Fibroblast of pulmonary artery (primary cell): ENCODE data around the gene ZNF597.

Experiments
- DNase-seq: peaks from one replicate; pipeline ENCODE4 v3.0.0-alpha.2; 2010; ENCODE audit warnings: low read depth
- H3K4me3 ChIP-seq: replicated peaks from 2 replicates; pipeline ENCODE4 v1.5.1; 2011; ENCODE audit warnings: low read depth, mild to moderate bottlenecking, control low read depth, low read length, moderate library complexity
- TF ChIP-seq, protein P1 (sequence below): IDR thresholded peaks from 2 replicates; pipeline ENCODE4 v1.5.1; 2011; ENCODE audit warnings: mild to moderate bottlenecking, control low read depth, low read length, inconsistent platforms; ENCODE audit errors: missing control alignments

The ZNF597 gene, protein sequence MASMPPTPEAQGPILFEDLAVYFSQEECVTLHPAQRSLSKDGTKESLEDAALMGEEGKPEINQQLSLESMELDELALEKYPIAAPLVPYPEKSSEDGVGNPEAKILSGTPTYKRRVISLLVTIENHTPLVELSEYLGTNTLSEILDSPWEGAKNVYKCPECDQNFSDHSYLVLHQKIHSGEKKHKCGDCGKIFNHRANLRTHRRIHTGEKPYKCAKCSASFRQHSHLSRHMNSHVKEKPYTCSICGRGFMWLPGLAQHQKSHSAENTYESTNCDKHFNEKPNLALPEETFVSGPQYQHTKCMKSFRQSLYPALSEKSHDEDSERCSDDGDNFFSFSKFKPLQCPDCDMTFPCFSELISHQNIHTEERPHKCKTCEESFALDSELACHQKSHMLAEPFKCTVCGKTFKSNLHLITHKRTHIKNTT

GRCh38 chr16:3443108-3444031 is at the start of gene ZNF597, which contains the start of gene NAA60:
TSS of gene ZNF597 (minus strand) at chr16:3443504. CDS start at chr16:3443153, 351 bp downstream.
TSS of gene NAA60 (plus strand) at chr16:3443680. CDS start at chr16:3476228, 32,548 bp downstream.
- TF ChIP-seq, protein P1, sequence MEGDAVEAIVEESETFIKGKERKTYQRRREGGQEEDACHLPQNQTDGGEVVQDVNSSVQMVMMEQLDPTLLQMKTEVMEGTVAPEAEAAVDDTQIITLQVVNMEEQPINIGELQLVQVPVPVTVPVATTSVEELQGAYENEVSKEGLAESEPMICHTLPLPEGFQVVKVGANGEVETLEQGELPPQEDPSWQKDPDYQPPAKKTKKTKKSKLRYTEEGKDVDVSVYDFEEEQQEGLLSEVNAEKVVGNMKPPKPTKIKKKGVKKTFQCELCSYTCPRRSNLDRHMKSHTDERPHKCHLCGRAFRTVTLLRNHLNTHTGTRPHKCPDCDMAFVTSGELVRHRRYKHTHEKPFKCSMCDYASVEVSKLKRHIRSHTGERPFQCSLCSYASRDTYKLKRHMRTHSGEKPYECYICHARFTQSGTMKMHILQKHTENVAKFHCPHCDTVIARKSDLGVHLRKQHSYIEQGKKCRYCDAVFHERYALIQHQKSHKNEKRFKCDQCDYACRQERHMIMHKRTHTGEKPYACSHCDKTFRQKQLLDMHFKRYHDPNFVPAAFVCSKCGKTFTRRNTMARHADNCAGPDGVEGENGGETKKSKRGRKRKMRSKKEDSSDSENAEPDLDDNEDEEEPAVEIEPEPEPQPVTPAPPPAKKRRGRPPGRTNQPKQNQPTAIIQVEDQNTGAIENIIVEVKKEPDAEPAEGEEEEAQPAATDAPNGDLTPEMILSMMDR, result no peak
- peak; percentile 95 for DNase-seq
- H3K4me3 ChIP-seq, result peak within 1 kb of the TSS; percentile 80

GRCh38 chr16:3492356-3492755 is 49.1 kb upstream of the ZNF597 start:
- no peak for DNase-seq
- H3K4me3 ChIP-seq, result no peak overlapping the region
- TF ChIP-seq, protein P1, result no peak

- H3K4me3 ChIP-seq, result no peak overlapping the region
- DNase-seq, result no peak
- TF ChIP-seq, protein P1, result no peak
Measured at GRCh38 chr16:3490911-3491629, 47.8 kb upstream of the ZNF597 start.

DNA sequence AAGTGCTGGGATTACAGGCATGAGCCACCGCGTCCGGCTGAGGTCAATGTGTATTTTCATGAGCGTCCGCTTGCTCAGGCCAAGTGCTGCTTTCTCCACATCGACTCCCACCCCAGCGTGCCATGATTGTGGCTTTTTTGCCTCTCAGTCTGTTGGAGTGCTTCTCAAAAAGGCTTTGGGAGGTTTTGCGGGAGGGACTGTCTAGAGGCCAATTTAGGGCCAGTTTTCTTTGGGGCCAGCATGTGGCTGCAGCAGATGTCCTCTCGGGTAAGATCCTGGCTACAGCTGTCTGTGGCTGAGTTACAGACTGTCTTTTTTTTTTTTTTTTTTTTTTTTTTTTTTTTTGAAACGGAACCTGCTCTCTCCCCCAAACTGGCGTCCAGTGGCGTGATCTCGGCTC is 45.5 kb upstream of the ZNF597 start:
- no peak overlapping the region for H3K4me3 ChIP-seq
- TF ChIP-seq, protein P1, result no peak
- DNase-seq, result no peak

- H3K4me3 ChIP-seq, result no peak overlapping the region
- no peak for DNase-seq
- TF ChIP-seq, protein P1, result no peak
Measured at GRCh38 chr16:3487521-3488410, 44.5 kb upstream of the ZNF597 start.
